OCI-LY7 (cell line): ENCODE results near the gene IFI6. TPM values are rescaled to one million over a fixed set of nuclear protein-coding genes. Genes with fewer than 3 reads are reported as not detected.

Experiments used
- BruUV-seq: library from RNA; stranded (reverse); fragments of 400-500 nt; replicated peaks from 2 replicates; lab custom pipeline; 2021; lab: Mats Ljungman, UMichigan
- CTCF ChIA-PET: fragments of 300-600 bp; sonication (Branson Sonifier 250); formaldehyde crosslinking; loops from one replicate; lab custom pipeline; 2022; ENCODE audit warnings: antibody characterized with exemption; ENCODE audit not compliant: unreplicated experiment; lab: Charles Lee
- POLR2A ChIA-PET: fragments of 300-600 bp; sonication (Branson Sonifier 250); formaldehyde crosslinking; loops from one replicate; lab custom pipeline; 2022; ENCODE audit warnings: antibody characterized with exemption; lab: Charles Lee
- DNase-seq: peaks from one replicate; pipeline ENCODE4 v3.0.0-alpha.2; 2015; ENCODE audit warnings: low spot score
- H2AFZ ChIP-seq: fragments of 200-600 bp; sonication (generic), shearing (Covaris generic); 2 replicates; pipeline ENCODE4 v1.6.1; 2014; ENCODE audit warnings: mild to moderate bottlenecking, antibody characterized with exemption, low read length, moderate library complexity
- H3K27ac ChIP-seq: fragments of 200-600 bp; sonication (generic); 2 replicates; pipeline ENCODE4 v1.5.1; 2014; ENCODE audit warnings: mixed run types, low read depth, mild to moderate bottlenecking, moderate library complexity, low read length, inconsistent platforms; ENCODE audit not compliant: poor library complexity, severe bottlenecking
- H3K36me3 ChIP-seq: fragments of 200-600 bp; sonication (generic); 2 replicates; pipeline ENCODE4 v1.6.1; 2014; ENCODE audit warnings: mild to moderate bottlenecking, antibody characterized with exemption, low read length, moderate library complexity, mixed read lengths; ENCODE audit not compliant: insufficient read depth
- H3K4me1 ChIP-seq: fragments of 200-600 bp; sonication (generic); 2 replicates; pipeline ENCODE4 v1.5.1; 2014; ENCODE audit warnings: mild to moderate bottlenecking, low read length; ENCODE audit not compliant: insufficient read depth, poor library complexity, severe bottlenecking
- H3K4me2 ChIP-seq: fragments of 200-600 bp; sonication (generic); 2 replicates; pipeline ENCODE4 v1.6.1; 2014; ENCODE audit warnings: mild to moderate bottlenecking, low read length
- H3K4me3 ChIP-seq: fragments of 200-600 bp; sonication (generic); 2 replicates; pipeline ENCODE4 v1.5.1; 2014; ENCODE audit warnings: mild to moderate bottlenecking, low read depth, low read length; ENCODE audit not compliant: poor library complexity, severe bottlenecking
- H3K79me2 ChIP-seq: fragments of 200-600 bp; sonication (generic); 2 replicates; pipeline ENCODE4 v1.6.1; 2016; ENCODE audit warnings: low read depth, mild to moderate bottlenecking, low read length, moderate library complexity, mixed read lengths; ENCODE audit not compliant: insufficient read depth
- H3K9me2 ChIP-seq: fragments of 200-600 bp; sonication (generic); 2 replicates; pipeline ENCODE4 v1.6.1; 2016; ENCODE audit warnings: mild to moderate bottlenecking, low read length, mixed read lengths; ENCODE audit not compliant: insufficient read depth
- H3K9me3 ChIP-seq: fragments of 200-600 bp; sonication (generic); 2 replicates; pipeline ENCODE4 v1.6.1; 2014; ENCODE audit warnings: mild to moderate bottlenecking, mixed run types, low read length, mixed read lengths
- H4K20me1 ChIP-seq: fragments of 200-600 bp; sonication (generic); 2 replicates; pipeline ENCODE4 v1.6.1; 2014; ENCODE audit warnings: mild to moderate bottlenecking, antibody characterized with exemption, low read length, moderate library complexity, mixed read lengths; ENCODE audit not compliant: insufficient read depth
- EZH2phosphoT487 ChIP-seq: fragments of 200-600 bp; sonication (generic); IDR thresholded peaks from 2 replicates; pipeline ENCODE4 v1.6.1; 2018; ENCODE audit warnings: low read depth, borderline replicate concordance, mild to moderate bottlenecking, mixed run types, antibody characterized with exemption, low read length, moderate library complexity, mixed read lengths
- intact Hi-C: fragments of 100-400 bp; cut with micrococcal nuclease; formaldehyde crosslinking; loops from one replicate; pipeline ENCODE4 v1.10.0; 2022; ENCODE audit not compliant: unreplicated experiment
- total RNA-seq, 2 experiments: library from RNA; depleted of rRNA in 1 of 2; stranded (reverse); fragments of >200 nt in 1 of 2; shearing (Covaris generic) in 1 of 2; gene quantifications; 2 replicates each; pipeline ENCODE4 v1.2.3, GENCODE V29; 2014 to 2022
- TF ChIP-seq, protein P1 (sequence below): fragments of 200-600 bp; sonication (generic); conservative IDR thresholded peaks from 2 replicates; pipeline ENCODE4 v1.5.1; 2014; ENCODE audit warnings: mild to moderate bottlenecking, antibody characterized with exemption, low read length, moderate library complexity, mixed read lengths

IFI6 gene
- total RNA-seq, 2 experiments from 2014 or later = 6.0 to 7.7 TPM

DNA sequence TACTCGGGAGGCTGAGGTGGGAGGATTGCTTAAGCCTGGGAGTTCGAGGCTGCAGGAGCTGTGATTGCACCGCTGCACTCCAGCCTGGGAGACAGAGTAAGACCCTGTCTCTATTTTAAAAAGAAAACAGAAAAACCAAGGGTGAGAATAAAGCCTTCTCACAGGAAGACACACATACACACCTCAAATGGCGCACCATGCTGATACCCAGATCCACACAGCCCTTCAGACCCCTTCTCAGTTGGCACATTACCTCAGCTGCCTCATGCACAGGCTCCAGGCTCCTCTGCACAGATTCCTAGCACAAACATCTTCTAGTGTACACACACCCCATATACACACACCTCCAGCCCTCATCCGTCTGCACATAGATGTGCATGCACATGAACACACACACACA is 44.9 kb downstream of the IFI6 start:
- ChIA-PET POLR2A (interaction anchor here (0.6 to 0.7 kb wide), 2 partner anchors 18 to 204 kb away, joined by 3 read pairs; no protein-coding TSS in a partner anchor), CTCF (no interaction called here)
- H3K9me2 ChIP-seq = no peaks in the 10 kb centered on the region
- peak overlapping the region; percentile 69; the same call in 1 of the 2 replicates for H3K4me2 ChIP-seq
- H3K9me3 ChIP-seq = no peaks in the 10 kb centered on the region
- no peaks in the 10 kb centered on the region for H3K79me2 ChIP-seq
- no peaks in the 10 kb centered on the region for H3K36me3 ChIP-seq
- no peak for TF ChIP-seq EZH2phosphoT487
- TF ChIP-seq, protein P1, sequence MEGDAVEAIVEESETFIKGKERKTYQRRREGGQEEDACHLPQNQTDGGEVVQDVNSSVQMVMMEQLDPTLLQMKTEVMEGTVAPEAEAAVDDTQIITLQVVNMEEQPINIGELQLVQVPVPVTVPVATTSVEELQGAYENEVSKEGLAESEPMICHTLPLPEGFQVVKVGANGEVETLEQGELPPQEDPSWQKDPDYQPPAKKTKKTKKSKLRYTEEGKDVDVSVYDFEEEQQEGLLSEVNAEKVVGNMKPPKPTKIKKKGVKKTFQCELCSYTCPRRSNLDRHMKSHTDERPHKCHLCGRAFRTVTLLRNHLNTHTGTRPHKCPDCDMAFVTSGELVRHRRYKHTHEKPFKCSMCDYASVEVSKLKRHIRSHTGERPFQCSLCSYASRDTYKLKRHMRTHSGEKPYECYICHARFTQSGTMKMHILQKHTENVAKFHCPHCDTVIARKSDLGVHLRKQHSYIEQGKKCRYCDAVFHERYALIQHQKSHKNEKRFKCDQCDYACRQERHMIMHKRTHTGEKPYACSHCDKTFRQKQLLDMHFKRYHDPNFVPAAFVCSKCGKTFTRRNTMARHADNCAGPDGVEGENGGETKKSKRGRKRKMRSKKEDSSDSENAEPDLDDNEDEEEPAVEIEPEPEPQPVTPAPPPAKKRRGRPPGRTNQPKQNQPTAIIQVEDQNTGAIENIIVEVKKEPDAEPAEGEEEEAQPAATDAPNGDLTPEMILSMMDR = no peak
- H2AFZ ChIP-seq = peak overlapping the region; percentile 65; the same call in 1 of the 2 replicates
- H3K4me3 ChIP-seq = no peak overlapping the region
- H4K20me1 ChIP-seq = no peaks in the 10 kb centered on the region
- intact Hi-C loops = no loop called here
- BruUV-seq = no TSS peak
- H3K4me1 ChIP-seq = peaks cover 91% of the 10 kb centered on the region
- peak overlapping the region; percentile 38 for H3K27ac ChIP-seq
- DNase-seq = no peak

DNA sequence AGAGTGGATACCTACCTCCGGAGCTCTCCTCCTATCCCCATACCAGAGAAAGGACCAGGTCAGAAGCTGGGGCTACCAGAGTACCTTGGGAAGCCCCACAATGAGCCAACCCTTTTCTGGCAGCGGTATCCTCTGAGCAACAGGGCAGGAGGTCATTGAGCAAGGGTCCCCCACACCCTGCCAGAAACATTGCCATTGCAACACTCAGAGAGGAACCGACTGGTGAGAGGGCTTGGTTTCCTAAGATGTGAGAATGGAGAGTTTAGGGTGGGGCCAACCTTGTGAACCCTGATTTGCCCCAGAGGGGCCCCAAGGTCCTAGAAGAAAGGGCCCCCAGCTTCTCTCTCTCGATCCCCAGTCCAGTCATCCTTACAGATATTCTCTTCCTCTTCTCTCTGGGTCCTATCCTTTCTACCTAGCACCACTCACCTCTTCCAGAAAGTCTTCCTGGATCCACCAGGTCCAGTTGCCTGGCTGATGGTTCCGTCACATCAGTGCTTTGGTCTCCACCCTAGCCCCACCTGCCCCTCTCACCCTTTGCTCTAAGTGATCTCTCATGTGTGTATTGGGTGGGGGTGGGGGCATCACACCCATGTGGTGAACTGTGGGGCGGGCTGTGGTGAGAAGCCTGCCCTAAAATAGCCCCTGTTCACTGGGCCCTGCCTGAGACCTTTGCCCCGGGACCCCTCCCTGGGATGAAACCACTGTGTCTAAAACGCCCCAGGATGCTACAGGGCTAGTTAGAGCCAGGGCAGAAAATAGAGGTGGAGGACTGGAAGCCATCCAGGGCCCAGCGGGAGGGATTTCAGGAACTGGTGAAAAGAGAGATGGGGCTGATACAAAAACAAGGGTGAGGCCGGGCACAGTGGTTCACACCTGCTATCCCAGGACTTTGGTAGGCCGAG is 45.7 kb downstream of the IFI6 start:
- H3K9me3 ChIP-seq = no peaks in the 10 kb centered on the region
- POLR2A ChIA-PET = interaction anchor here (0.6 to 0.8 kb wide), 3 partner anchors 18 to 203 kb away, joined by 3 read pairs; no protein-coding TSS in a partner anchor
- CTCF ChIA-PET = no interaction called here
- intact Hi-C loops = no loop called here
- H3K27ac ChIP-seq = peak overlapping the region; percentile 38
- no peaks in the 10 kb centered on the region for H3K79me2 ChIP-seq
- peak overlapping the region; percentile 69 for H3K4me2 ChIP-seq
- H4K20me1 ChIP-seq = no peaks in the 10 kb centered on the region
- H3K36me3 ChIP-seq = no peaks in the 10 kb centered on the region
- H3K4me3 ChIP-seq = peak overlapping the region; percentile 41
- no TSS peak for BruUV-seq
- peaks cover 89% of the 10 kb centered on the region for H3K4me1 ChIP-seq
- H3K9me2 ChIP-seq = no peaks in the 10 kb centered on the region
- DNase-seq = peak; percentile 54
- TF ChIP-seq EZH2phosphoT487 = no peak
- TF ChIP-seq, protein P1 = no peak
- H2AFZ ChIP-seq = peak overlapping the region; percentile 65
